Keratinocyte (primary cell): Measurements from ENCODE around the gene KCNN1.

ENCODE experiments used
- CTCF ChIP-seq, 3 experiments: IDR thresholded peaks in 1 of 3; conservative IDR thresholded peaks in 1 of 3; optimal IDR thresholded peaks in 1 of 3; 2 replicates in 2 of 3; 3 replicates in 1 of 3; pipeline versions ENCODE3 to v1.5.1; 2011; ENCODE audit warnings: low read length in 3 of 3, mild to moderate bottlenecking in 3 of 3, moderate library complexity in 2 of 3, control low read depth in 1 of 3, inconsistent platforms in 1 of 3; ENCODE audit not compliant: insufficient read depth in 2 of 3; ENCODE audit errors: extremely low read depth in 1 of 3
- EZH2 ChIP-seq: IDR thresholded peaks from one replicate; pipeline ENCODE4 v1.6.1; 2012; ENCODE audit warnings: inconsistent platforms, mild to moderate bottlenecking, low read length, moderate library complexity

GRCh38 chr19:17936379-17936778 lies 30.5 kb upstream of the KCNN1 start:
- TF ChIP-seq CTCF (optimal IDR thresholded peaks at IDR 0.05 in 1 of 3, IDR thresholded peaks at IDR 0.05 in 1 of 3, conservative IDR thresholded peaks at IDR 0.05 in 1 of 3; ENCODE audit: extremely low read depth in 1 of 3, insufficient read depth in 2 of 3, low read length in 3 of 3) (no peak), EZH2 (no peak)
